A673 (cell line): Measurements from ENCODE around the gene IER5L. TPM values are rescaled to one million over a fixed set of nuclear protein-coding genes. Genes with fewer than 3 reads are reported as not detected.
A peak's percentile ranks its signal among the peaks of the same experiment; 100 is the strongest.

Source experiments
- BruUV-seq: library from RNA; stranded (reverse); fragments of 400-500 nt; replicated peaks from 2 replicates; lab custom pipeline; 2021; lab: Mats Ljungman, UMichigan
- CTCF ChIA-PET: fragments of 300-600 bp; sonication (Branson Sonifier 250); formaldehyde crosslinking; loops from one replicate; lab custom pipeline; 2022; ENCODE audit warnings: antibody characterized with exemption; lab: Charles Lee
- POLR2A ChIA-PET: fragments of 300-600 bp; sonication (Branson Sonifier 250); formaldehyde crosslinking; loops from one replicate; lab custom pipeline; 2022; ENCODE audit warnings: antibody characterized with exemption; ENCODE audit not compliant: low non-redundant PET; lab: Charles Lee
- DNase-seq: peaks from one replicate; pipeline ENCODE4 v3.0.0-alpha.2; 2015; ENCODE audit warnings: low spot score
- H3K27ac ChIP-seq: fragments of 200-600 bp; sonication (generic); 2 replicates; pipeline ENCODE4 v1.5.1; 2016; ENCODE audit warnings: mixed run types, low read depth, mild to moderate bottlenecking, mixed read lengths, antibody characterized with exemption, low read length; ENCODE audit not compliant: poor library complexity, severe bottlenecking
- H3K27me3 ChIP-seq: fragments of 200-600 bp; sonication (generic); replicated peaks from 2 replicates; pipeline ENCODE4 v1.6.1; 2017; ENCODE audit warnings: mixed run types, low read depth, mild to moderate bottlenecking, mixed read lengths, antibody characterized with exemption, low read length; ENCODE audit not compliant: insufficient read depth, poor library complexity
- H3K36me3 ChIP-seq: fragments of 200-600 bp; sonication (generic); 2 replicates; pipeline ENCODE4 v1.6.1; 2016; ENCODE audit warnings: mixed run types, mild to moderate bottlenecking, mixed read lengths, antibody characterized with exemption, low read length; ENCODE audit not compliant: insufficient read depth, poor library complexity, severe bottlenecking
- H3K4me1 ChIP-seq: fragments of 200-600 bp; sonication (generic); 2 replicates; pipeline ENCODE4 v1.6.1; 2017; ENCODE audit warnings: mixed run types, mild to moderate bottlenecking, mixed read lengths, antibody characterized with exemption, low read length; ENCODE audit not compliant: insufficient read depth, poor library complexity, severe bottlenecking
- H3K4me3 ChIP-seq: fragments of 200-600 bp; sonication (generic); 2 replicates; pipeline ENCODE4 v1.5.1; 2016; ENCODE audit warnings: low read depth, mixed run types, mild to moderate bottlenecking, mixed read lengths, low read length; ENCODE audit not compliant: poor library complexity, severe bottlenecking
- H3K9me3 ChIP-seq: fragments of 200-600 bp; sonication (generic); 2 replicates; pipeline ENCODE4 v1.6.1; 2016; ENCODE audit warnings: mixed run types, low read depth, mild to moderate bottlenecking, mixed read lengths, antibody characterized with exemption, low read length; ENCODE audit not compliant: poor library complexity, severe bottlenecking
- CTCF ChIP-seq: fragments of 300-800, 200-600 bp; sonication (generic); conservative IDR thresholded peaks from 2 replicates; pipeline ENCODE4 v1.5.1; 2017; ENCODE audit warnings: low read depth, mild to moderate bottlenecking, antibody characterized with exemption, low read length, moderate library complexity, mixed read lengths
- EZH2 ChIP-seq: fragments of 200-600 bp; sonication (generic); IDR thresholded peaks from 2 replicates; pipeline ENCODE4 v1.6.1; 2017; ENCODE audit warnings: borderline replicate concordance, low read depth, mild to moderate bottlenecking, mixed read lengths, antibody characterized with exemption, low read length; ENCODE audit not compliant: poor library complexity, severe bottlenecking
- intact Hi-C: fragments of 100-400 bp; cut with micrococcal nuclease; formaldehyde crosslinking; loops from one replicate; pipeline ENCODE4 v1.10.0; 2022; ENCODE audit not compliant: unreplicated experiment
- total RNA-seq: library from RNA; stranded (reverse); gene quantifications from 2 replicates; pipeline ENCODE4 v1.2.3, GENCODE V29; 2021

The IER5L gene
- total RNA-seq, 1 experiment from 2014 or later: 14.0 TPM

GRCh38 chr9:129173296-129174101 is 4.6 kb downstream of the IER5L start:
- intact Hi-C loops: loop anchor here (2.0 kb wide), 2 partner anchors 33 to 437 kb away; no protein-coding TSS in a partner anchor
- H3K4me1 ChIP-seq: peaks cover 17% of the 10 kb centered on the region
- no peak for DNase-seq
- ChIA-PET CTCF (interaction anchor here (0.5 to 1.7 kb wide), 15 partner anchors 9 to 1902 kb away, joined by 3 to 11 read pairs (median 4); partner anchors contain the start of gene NTMT1), POLR2A (interaction anchor here (0.6 kb wide), 1 partner anchor 451 kb away, joined by 3 read pairs; no protein-coding TSS in a partner anchor)
- peak overlapping the region; percentile 66 for H3K4me3 ChIP-seq
- H3K9me3 ChIP-seq: no peaks in the 10 kb centered on the region
- H3K27ac ChIP-seq: peak overlapping the region; percentile 93
- BruUV-seq: no TSS peak
- H3K36me3 ChIP-seq: no peaks in the 10 kb centered on the region
- no peaks in the 10 kb centered on the region for H3K27me3 ChIP-seq
- no peak for TF ChIP-seq EZH2
- no peak for TF ChIP-seq CTCF

- intact Hi-C loops: no loop called here
- BruUV-seq: no TSS peak
- TF ChIP-seq CTCF (no peak), EZH2 (no peak)
- DNase-seq: no peak
- Histone ChIP-seq H3K36me3 (no peaks in the 10 kb centered on the region), H3K27me3 (no peaks in the 10 kb centered on the region), H3K9me3 (no peaks in the 10 kb centered on the region), H3K27ac (no peak overlapping the region), H3K4me3 (no peak overlapping the region), H3K4me1 (peaks cover 20% of the 10 kb centered on the region)
- CTCF ChIA-PET: interaction anchor here (0.5 to 1.3 kb wide), 4 partner anchors 8 to 41 kb away, joined by 3 to 4 read pairs (median 4); no protein-coding TSS in a partner anchor
- POLR2A ChIA-PET: interaction anchor here (0.6 kb wide), 1 partner anchor 452 kb away, joined by 3 read pairs; no protein-coding TSS in a partner anchor
Observed at GRCh38 chr9:129172816-129173215, 5.2 kb downstream of the IER5L start.

GRCh38 chr9:129171993-129172751 is 5.9 kb downstream of the IER5L start:
- peaks cover 26% of the 10 kb centered on the region for H3K4me1 ChIP-seq
- no peaks in the 10 kb centered on the region for H3K9me3 ChIP-seq
- H3K4me3 ChIP-seq: no peak overlapping the region
- no peak overlapping the region for H3K27ac ChIP-seq
- no peaks in the 10 kb centered on the region for H3K27me3 ChIP-seq
- CTCF ChIA-PET: interaction anchor here (0.5 to 1.2 kb wide), 6 partner anchors 8 to 40 kb away, joined by 3 to 7 read pairs (median 4); no protein-coding TSS in a partner anchor
- TF ChIP-seq EZH2 (no peak), CTCF (no peak)
- POLR2A ChIA-PET: interaction anchor here (0.7 kb wide), 1 partner anchor 32 kb away, joined by 12 read pairs; no protein-coding TSS in a partner anchor
- no peaks in the 10 kb centered on the region for H3K36me3 ChIP-seq
- BruUV-seq: no TSS peak
- intact Hi-C loops: no loop called here
- DNase-seq: no peak
